ENCODE measurements around the gene ADARB2.

Gene ADARB2

GRCh38 chr10:1595726-1596125 lies 141.6 kb downstream of the ADARB2 start:
- H3K4me1 ChIP-seq (ENCODE audit: insufficient read depth, poor library complexity, severe bottlenecking): no peaks in the 10 kb centered on the region
- ATAC-seq (ENCODE audit: low read depth): no peak
- no peak for TF ChIP-seq CTCF (IDR thresholded peaks at IDR 0.05; ENCODE audit: poor library complexity, severe bottlenecking)

DNA sequence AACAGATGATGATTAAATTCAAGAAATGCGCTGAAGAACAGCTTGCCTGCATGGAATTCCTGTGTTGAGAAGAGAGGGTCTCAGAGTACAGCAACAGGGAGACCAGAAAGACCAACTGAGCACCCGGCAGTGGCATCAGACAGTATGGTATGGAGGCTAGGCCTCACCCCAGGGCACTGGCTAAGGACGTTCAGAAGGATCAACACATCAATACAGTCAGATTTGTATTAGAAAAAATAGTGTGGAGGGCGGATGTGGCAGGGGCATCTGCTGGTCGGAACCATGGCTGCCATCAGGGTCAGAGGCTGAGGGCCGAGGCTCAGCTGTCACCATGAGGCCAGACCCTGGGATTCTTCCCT lies 142.1 kb downstream of the ADARB2 start:
- Histone ChIP-seq H3K36me3 (ENCODE audit: low read depth) (no peaks in the 10 kb centered on the region), H3K27me3 (ENCODE audit: insufficient read depth, poor library complexity, severe bottlenecking) (no peaks in the 10 kb centered on the region), H3K9me3 (ENCODE audit: severe bottlenecking) (no peaks in the 10 kb centered on the region), H3K27ac (ENCODE audit: poor library complexity, severe bottlenecking) (no peak overlapping the region), H3K4me3 (ENCODE audit: severe bottlenecking) (no peak overlapping the region), H3K4me1 (ENCODE audit: insufficient read depth, poor library complexity, severe bottlenecking) (no peaks in the 10 kb centered on the region)
- no peak for DNase-seq (ENCODE audit: low spot score)
- ATAC-seq (ENCODE audit: low read depth): no peak
- no peak for TF ChIP-seq CTCF (IDR thresholded peaks at IDR 0.05; ENCODE audit: poor library complexity, severe bottlenecking)

More at GRCh38 chr10:1595726-1596125, 141.6 kb downstream of the ADARB2 start:
- H3K4me3 ChIP-seq (ENCODE audit: severe bottlenecking): no peak overlapping the region
- no peak for DNase-seq (ENCODE audit: low spot score)
- no peak overlapping the region for H3K27ac ChIP-seq (ENCODE audit: poor library complexity, severe bottlenecking)
- no peaks in the 10 kb centered on the region for H3K9me3 ChIP-seq (ENCODE audit: severe bottlenecking)
- H3K27me3 ChIP-seq (ENCODE audit: insufficient read depth, poor library complexity, severe bottlenecking): no peaks in the 10 kb centered on the region
- no peaks in the 10 kb centered on the region for H3K36me3 ChIP-seq (ENCODE audit: low read depth)

DNA sequence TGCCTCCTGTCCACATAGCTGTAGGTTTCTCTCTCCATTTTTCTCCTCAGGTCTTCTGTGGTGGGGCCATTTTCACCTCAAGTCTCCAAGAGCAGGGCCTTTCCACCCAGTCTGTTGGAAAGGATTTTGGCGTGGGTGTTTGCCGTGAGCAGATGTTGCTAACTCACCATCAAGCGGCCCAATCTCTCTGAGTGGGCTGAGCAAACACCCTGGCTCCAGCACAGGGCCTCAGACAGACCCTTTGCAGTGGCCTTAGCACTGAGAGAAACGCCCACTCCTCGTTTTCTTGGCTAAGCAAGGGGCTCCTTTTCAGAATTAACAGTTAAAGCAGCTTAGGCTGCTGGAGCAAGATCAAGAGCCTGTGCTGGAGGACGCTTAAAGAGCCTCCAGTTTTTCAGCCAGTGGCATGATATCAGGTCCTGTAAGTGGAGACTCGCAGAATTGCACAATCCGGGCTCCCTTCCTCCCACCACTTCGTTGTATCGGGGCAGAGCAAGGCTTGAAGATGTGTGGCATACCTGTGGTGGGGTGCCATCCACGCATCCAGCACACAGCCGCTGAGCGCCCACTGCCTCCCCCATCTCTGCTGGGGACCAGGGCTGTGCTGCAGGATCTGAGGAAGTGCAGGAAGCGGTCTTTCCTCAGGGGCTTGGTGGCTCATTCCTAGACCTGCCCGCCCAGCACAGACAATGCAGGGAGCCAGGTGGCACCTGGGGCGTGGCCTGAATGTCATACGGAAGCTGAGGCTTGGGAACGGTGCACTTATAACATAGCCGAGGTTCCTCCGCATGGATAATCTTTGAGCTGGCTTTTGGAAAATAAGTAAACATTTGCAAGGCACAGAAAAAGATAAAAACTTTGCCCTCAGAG lies 142.7 kb downstream of the ADARB2 start:
- Histone ChIP-seq H3K4me1 (ENCODE audit: insufficient read depth, poor library complexity, severe bottlenecking) (no peaks in the 10 kb centered on the region), H3K4me3 (ENCODE audit: severe bottlenecking) (no peak overlapping the region), H3K36me3 (ENCODE audit: low read depth) (no peaks in the 10 kb centered on the region), H3K27me3 (ENCODE audit: insufficient read depth, poor library complexity, severe bottlenecking) (no peaks in the 10 kb centered on the region), H3K9me3 (ENCODE audit: severe bottlenecking) (no peaks in the 10 kb centered on the region), H3K27ac (ENCODE audit: poor library complexity, severe bottlenecking) (no peak overlapping the region)
- TF ChIP-seq CTCF (IDR thresholded peaks at IDR 0.05; ENCODE audit: poor library complexity, severe bottlenecking): no peak
- DNase-seq (ENCODE audit: low spot score) (no peak), ATAC-seq (ENCODE audit: low read depth) (no peak)

- Histone ChIP-seq H3K4me3 (ENCODE audit: severe bottlenecking) (no peak overlapping the region), H3K4me1 (ENCODE audit: insufficient read depth, poor library complexity, severe bottlenecking) (no peaks in the 10 kb centered on the region), H3K27me3 (ENCODE audit: insufficient read depth, poor library complexity, severe bottlenecking) (no peaks in the 10 kb centered on the region), H3K27ac (ENCODE audit: poor library complexity, severe bottlenecking) (no peak overlapping the region), H3K9me3 (ENCODE audit: severe bottlenecking) (no peaks in the 10 kb centered on the region), H3K36me3 (ENCODE audit: low read depth) (no peaks in the 10 kb centered on the region)
- ATAC-seq (ENCODE audit: low read depth) (no peak), DNase-seq (ENCODE audit: low spot score) (no peak)
- TF ChIP-seq CTCF (IDR thresholded peaks at IDR 0.05; ENCODE audit: poor library complexity, severe bottlenecking): no peak
Measured at GRCh38 chr10:1591742-1592141, 145.6 kb downstream of the ADARB2 start.

DNA sequence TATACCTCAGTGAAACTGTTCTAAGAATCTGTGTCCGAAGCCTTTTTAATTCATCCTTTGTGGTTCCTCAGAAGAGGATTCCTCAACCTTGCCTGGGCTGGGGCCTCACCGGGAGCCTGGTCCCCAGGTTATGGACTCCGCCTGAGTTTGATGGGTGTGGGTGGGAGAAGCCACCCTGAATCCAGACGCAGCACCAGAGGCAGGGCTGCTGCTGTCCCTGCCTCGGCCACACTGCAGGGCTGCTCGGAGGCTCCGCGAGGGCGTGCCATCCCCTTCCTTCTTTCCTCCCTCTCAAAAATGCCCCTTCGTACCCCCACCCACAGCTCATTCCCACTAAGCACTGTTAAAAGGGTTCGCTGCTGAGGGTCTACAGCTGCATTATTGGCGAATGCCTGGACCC lies 146.3 kb downstream of the ADARB2 start:
- no peaks in the 10 kb centered on the region for H3K36me3 ChIP-seq (ENCODE audit: low read depth)
- DNase-seq (ENCODE audit: low spot score): no peak
- TF ChIP-seq CTCF (IDR thresholded peaks at IDR 0.05; ENCODE audit: poor library complexity, severe bottlenecking): no peak
- no peaks in the 10 kb centered on the region for H3K9me3 ChIP-seq (ENCODE audit: severe bottlenecking)
- no peaks in the 10 kb centered on the region for H3K4me1 ChIP-seq (ENCODE audit: insufficient read depth, poor library complexity, severe bottlenecking)
- no peak overlapping the region for H3K4me3 ChIP-seq (ENCODE audit: severe bottlenecking)
- ATAC-seq (ENCODE audit: low read depth): no peak
- no peaks in the 10 kb centered on the region for H3K27me3 ChIP-seq (ENCODE audit: insufficient read depth, poor library complexity, severe bottlenecking)
- no peak overlapping the region for H3K27ac ChIP-seq (ENCODE audit: poor library complexity, severe bottlenecking)

Data from RWPE2 (cell line).